NCI-H2107 treated with DMSO at 0.1 percent for 48 hours (cell line): ENCODE data around the gene INPP5J.
A peak's percentile ranks its signal among the peaks of the same experiment; 100 is the strongest.
"Not testable (repeated sequence)": the region's sequence is repeated elsewhere in the genome, so short reads cannot be mapped to it uniquely, and the experiment has no call there.

ENCODE experiments used
- DNase-seq: peaks from one replicate; lab custom pipeline; 2025; ENCODE audit not compliant: unreplicated experiment; lab: John Stamatoyannopoulos, UW

Gene INPP5J

DNA sequence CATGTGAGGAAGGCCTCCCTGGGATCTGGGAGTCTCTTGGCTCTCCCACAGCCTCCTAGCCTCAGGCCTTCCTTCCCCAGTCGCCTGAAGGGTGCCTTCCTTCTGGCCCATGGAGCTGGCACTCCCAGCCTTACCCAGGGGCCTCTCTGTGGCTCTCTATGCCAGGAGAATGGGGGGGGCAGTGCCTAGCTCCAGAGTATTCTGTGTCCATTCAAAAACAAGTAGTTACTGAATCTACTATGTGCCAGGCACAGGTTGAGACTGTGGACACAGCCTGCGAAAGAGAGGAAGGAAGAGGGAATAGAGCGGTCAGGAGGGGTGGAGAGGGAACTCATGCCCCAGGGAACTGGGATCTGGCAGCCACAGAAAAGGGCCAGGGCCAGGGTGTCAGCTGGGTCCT lies 20.3 kb downstream of the INPP5J start:
- DNase-seq, result no peak

DNA sequence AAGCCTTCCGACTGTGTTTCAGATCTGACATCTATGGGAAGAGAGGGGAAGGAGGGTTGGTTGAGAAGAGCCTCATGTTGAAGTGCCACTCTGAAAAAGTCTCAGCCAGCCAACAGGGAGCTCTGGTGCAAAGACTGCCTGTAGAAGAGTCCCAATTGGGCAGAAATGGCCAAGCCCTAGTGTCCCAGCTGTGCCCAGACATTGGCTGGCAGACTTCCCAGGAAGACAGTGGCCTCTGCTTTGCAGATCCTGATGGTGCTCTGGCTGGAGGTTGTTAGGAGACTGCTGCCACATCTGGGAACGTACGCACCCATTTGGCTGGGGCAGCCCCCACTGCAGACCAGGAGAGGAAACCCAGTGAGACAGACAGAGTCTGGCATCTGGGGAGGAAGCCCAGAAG lies 20.8 kb downstream of the INPP5J start:
- no peak for DNase-seq

DNA sequence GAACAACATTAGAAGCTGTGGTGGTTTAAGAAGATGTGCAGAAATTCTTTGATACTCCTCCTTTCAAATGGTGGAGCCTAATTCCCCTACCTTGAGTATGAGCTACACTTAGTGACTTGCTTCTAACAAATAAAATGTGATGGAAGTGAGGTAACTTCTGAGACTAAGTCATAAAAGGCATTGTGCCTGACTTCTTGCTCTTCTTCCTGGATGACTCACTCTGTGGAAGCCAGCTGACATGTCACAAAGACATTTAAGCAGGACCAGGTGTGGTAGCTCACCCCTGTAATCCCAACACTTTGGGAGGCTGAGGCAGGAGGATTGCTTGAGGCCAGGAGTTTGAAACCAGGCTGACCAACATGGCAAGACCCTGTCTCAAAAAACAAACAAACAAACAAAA lies 21.5 kb downstream of the INPP5J start:
- no peak for DNase-seq

DNA sequence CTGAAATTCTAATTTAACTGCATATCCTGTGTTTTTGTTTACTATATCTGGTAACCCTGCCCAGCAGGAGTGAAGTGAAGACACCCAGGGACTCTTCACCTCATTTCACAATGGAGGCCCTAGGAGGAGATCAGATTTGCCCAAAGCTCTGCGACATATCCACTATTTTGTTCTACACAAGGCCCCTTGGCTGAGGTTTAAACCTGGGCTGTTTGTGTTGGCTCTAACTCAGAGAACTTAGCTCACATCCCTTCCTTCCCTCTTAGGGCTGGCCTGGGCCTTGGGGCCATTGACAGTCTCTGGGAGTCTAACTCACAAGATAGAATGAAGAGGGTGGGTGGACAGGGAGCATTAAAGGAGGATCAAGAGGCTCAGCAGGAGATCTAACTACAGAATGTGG lies 25.7 kb downstream of the INPP5J start:
- DNase-seq, result no peak

DNA sequence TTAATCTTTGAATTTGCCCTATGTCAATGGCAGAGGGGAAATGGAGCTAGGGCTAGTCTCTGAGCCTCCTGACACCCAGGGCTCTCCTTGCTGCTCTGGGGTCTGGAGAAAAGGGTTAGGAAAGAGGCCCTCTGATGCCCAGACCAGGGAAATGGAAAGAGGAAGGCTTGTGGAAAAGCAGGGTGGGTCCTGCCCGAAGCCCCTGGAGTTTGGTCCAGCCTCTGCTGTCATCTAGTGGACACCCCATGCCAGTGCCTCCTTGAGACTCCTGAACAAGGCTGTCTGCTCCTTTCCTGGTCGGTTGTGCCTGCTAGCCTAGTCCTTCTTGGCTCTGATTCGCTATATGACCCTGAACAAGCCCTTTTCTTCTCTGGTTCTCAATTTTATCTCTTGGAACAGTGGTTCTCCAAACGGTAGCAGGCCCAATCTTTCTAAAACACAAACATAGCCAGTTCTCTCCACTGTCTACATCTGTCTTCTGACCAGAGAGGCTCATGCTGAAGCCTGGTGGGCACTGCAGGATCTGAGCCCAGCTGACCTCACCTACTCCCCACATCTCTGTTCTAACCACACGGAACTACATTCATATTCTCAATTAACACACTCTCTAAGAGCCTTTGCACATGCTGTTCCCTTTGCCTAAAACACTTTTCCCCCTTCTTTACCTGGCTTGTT lies 26.3 kb downstream of the INPP5J start:
- peak; percentile 61 for DNase-seq

DNA sequence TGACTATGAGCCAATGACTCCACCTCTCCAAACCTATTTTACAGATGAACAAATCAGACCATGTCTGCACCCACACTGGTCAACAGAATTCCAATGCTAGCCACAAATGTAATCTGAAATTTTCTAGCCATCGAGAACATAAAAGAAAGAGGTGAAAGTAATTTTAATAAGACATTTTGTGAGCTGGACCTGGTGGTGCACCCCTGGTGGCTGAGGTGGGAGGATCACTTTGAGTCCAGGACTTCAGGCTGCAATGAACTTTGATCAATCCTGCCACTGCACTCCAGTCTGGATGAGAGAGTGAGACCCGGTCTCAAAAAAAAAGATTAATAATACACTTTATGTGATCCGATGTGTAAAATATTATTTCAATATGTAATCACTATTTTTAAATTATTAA lies 27.8 kb downstream of the INPP5J start:
- no peak for DNase-seq

DNA sequence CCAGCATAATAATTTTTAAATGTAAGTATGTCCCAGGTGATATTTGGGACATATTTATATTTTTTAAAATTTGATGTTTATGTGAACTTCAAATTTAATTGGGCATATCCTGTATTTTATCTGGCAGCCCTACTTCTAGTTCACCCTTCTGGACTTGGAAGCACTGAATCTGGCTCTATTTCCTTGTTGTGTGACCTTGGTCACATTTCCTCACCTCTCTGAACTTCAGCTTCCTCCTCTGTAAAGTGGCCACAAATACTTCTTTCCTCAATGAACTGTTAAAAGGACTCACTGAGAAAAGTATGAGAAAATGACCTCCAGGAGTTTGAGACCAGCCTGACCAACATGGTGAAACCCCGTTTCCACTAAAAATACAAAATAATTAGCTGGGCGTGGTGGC lies 29.1 kb downstream of the INPP5J start:
- DNase-seq, result no peak

DNA sequence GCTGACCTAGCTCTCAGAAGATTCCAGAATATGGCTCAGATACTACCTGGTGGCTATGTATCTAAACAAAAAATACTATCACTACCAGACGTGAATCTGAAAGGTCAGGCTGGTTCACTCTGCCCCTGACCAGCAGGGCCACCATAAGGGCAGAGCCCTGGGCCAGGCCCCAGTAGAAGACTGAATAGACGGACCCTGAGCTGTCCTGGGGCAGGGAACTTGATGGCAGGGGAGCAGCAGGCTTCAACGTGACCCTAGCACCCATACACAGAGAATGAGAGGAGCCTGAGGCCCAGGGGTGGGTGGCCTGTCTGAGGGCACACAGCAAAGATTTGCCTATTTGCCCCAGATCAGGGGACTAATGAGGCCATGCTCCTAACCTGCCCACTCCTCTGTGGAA lies 30.6 kb downstream of the INPP5J start:
- DNase-seq, result no peak

DNA sequence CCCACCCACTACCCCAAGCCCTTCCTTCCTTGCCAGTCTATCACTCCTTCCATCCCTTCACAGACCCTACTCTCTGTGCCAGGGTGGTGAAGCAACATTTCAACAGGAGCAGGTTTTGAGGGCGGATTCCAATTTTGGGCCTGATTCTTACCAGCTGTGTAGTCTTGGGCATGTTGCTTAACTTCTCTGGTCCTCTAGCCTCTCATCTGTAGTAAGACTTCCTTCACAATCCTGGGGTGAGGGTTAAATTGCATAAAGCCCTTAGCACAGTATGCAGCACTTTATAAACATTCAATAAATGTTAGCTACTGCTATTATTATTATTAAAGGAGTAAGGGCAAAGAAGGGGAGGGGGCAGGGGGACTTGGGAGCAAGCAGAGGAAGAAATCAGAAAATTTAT lies 32.2 kb downstream of the INPP5J start:
- DNase-seq, result no peak

DNA sequence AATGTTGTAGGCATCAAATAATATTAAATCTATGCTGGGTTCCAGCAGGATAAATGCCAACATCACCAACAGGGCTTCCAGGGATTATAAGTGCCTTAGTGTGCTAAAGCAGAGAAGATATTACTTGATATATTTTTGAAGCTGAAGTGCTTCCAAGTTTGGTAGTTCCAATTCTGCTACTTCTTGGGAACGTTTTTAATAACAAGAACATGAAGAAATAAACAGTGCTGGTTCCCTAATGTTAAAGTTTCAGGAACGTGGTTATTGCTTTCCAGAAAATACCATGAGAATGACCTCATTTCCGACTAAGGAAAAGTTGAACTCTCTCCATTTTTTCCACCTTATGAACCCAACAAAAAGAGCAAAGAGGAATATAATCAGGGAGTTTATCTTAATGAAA lies 32.7 kb downstream of the INPP5J start:
- no peak for DNase-seq

DNA sequence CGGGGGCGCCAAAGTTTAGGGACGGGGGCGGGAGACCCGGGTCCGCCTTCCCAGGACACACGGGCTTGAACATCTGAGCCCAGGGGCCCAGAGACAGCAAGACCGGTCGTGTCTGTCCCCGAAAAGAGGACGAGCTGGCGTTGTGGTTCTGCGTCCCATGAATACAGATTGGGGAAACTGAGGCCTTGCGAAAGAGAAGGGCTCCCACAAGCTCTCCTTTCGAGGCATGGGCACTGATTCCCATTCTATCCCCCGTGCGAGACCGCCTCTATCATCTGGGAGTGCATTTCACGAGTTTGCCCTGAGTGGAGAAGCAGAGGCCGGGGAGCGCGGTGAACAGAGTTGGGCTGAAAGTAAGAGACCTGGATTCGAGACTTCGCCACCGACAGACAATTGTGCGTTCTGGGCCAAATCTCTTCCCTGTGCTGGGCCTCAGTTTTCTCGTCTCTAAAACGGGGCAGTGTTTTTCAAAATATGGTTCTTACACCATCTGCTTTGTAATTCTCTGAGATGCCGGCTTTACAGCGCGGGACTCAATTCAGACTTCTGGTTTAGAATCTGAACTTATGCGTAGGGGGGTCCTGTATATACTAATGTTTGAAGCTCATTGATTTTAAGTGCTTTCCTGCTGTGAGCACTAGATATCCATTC lies 37.7 kb downstream of the INPP5J start:
- DNase-seq, result no peak

DNA sequence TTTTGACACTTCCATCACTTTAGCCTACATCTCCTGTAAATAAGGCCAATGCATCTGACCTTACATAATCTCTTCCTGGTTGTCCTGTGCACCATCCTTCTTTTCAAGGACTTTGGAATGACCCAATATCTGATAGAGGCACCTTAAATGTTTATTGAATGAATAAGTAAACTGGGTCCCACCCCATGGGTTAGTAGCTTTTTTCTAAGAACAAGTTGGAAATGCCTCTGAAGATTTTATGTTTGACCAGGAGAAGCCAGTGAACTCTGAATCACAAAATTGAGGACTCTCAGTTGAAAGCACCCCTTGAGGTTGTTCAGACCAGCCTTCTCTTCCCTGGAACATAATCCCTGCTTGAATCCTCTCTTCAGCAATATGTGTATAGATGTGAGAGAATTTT lies 38.6 kb downstream of the INPP5J start:
- DNase-seq, result no peak

DNA sequence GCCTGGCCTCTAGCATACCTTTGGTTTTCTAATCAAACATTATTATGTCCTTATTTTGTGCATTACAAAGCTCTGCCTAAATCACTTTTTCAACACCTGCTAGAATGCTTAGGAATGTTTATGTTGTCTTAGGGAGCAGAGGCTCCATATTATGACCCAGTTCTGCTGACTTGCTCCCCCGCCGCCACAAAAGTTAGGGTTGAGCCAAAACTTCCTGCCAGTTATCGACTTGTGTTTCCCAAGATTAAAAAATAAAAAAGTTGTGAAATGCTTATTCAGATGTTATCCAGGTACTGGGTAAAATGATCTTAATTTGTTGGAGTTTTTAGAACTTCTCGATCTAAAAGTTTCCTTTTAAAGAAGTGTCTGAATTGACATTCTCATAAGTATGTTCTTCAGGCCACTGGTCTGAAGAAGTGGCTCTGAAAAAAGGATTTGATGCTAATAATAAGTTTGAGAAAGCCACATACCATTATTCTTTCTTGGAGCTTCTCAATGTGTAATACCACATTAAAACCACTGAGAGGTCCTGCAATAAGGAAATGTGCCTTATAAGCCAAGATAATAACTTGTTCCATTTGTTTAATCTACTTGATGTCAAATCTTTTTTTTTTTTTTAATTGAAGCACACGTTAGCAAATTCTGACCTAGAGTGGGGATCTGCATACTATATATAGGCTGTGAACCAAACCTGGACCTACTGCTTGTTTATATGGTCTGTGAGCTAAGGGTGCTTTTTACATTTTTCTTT lies 39.4 kb downstream of the INPP5J start:
- no peak for DNase-seq

DNA sequence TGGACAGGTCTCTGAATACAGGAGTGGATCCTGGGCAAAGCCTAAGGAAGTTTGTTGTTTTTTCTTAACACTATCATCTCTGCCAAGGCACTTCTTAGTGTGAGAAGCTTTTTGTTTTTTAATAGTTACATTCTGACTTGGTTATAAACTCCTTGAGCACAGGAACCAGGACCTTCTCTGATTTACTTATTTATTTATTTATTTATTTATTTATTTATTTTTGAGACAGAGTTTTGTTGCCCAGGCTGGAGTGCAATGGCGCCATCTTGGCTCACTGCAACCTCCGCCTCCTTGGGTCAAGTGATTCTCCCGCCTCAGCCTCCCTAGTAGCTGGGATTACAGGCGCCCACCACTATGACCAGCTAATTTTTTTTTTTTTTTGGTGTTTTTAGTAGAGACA lies 48.2 kb downstream of the INPP5J start:
- DNase-seq, result no peak

DNA sequence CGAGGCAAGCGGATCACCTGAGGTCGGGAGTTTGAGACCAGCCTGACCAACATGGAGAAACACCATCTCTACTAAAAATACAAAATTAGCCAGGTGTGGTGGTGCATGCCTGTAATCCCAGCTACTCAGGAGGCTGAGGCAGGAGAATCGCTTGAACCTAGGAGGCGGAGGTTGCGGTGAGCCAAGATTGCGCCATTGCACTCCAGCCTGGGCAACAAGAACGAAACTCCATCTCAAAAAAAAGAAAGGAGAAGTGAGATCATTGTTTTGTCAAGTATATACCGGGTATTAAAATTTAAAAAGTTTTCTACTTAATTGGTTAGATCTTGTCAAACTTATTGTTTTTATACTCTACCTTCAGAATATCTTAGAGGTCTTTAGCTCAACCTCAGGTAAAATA lies 49.0 kb downstream of the INPP5J start:
- not testable (repeated sequence) for DNase-seq

DNA sequence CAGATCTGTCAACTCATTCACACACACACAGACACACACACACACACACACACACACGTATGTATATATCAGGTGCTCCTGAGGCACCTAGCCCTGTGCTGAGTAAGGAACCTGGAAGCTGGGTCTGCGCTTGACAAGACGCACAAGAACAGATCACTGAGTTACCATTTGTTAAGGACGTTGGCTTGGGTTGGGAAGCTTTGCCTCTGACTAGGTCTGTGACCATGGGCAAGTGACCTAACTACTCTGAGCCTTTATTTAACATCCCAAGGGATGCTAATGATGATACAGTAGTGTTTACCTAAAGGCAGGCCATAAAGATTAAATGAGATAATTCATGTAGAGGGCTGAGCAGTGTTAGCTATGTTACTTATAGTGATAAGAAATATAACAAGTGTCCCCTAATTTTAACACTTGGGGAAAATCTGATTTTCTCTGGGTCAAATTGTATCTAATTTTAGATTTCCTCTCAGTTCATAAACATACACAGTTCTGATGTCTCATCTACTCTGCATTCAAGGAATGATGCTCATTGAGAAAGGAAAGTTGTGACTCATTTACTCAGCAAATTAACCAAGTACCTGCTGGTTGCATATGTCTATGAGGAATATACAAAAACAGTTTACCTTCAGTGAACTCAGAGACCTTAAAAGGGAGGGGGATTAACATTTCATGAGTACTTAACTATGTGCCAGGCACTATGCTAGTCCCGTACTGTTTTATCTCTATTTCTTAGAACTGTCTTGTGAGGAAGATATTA lies 50.8 kb downstream of the INPP5J start:
- DNase-seq, result no peak

DNA sequence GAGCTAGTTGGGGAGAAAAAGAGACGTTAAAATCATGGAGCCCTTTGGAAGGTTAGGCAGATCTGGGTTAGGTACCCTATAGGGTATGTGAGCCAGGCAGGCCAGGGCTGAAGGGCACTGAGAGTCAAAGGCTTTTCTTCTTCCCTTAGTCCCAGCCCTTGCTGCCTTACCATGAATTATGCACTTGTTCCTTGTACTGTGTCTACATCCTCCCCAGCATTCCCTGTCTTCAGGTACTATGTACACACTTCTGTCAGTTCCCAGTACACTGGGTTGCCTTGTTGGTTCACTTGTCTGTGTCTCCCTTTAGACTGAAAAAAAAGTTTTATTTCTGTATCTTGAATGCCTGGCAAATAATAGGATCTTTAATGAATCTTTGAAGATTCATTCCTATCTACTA lies 54.2 kb downstream of the INPP5J start:
- no peak for DNase-seq

DNA sequence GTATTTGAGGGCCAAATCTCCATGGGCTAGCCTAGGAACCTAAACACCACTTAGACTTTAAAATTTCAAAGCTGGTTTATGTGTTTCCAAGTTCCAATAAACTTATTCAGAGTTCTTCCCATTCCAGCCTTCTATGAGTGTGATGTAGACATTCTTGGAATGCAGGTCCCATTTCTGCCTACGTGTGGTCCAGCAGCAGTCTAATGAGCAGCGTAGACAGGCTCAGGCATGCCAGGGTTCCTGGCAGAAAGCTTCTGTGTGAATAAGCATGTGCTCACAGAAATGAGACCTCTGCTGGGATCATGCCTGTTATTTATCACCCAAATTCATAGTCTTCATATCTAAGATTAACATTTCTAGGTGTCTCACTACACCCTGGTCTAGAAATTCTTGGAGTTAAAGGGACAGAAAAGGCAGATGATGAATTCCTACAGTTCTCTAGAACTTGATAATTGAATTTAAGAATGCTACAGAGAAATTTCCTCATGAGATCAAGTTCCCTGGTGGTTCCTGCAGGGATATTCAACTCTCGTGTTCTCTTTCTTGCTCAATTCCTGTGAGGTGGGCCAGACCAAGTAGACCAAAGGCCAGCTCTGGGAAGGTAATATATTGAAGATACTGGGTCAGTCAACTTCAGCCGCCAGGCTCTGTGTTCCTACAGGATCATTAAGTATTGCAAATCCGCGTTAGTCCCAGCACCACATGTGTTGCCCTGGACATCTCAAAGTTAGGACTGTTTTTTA lies 54.8 kb downstream of the INPP5J start:
- no peak for DNase-seq

DNA sequence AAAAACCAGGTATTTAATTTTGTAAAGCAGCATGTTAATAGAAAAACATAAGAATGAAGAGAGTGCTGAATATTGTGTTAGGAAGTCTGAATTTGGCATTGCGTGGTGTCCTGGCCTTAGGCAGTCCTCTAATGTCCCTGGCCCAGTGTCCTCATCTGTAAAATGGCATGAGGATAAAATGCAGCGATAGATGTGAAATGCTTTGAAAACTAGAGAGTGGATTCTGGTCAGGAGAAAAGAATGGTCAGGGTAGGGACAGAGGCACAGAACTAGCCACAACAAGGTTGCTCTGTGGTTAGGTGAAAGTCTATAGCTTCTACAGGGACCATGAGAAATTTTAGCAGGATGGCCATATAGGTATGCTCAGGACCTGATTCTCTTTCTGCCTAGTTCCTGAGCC lies 56.1 kb downstream of the INPP5J start:
- DNase-seq, result no peak

DNA sequence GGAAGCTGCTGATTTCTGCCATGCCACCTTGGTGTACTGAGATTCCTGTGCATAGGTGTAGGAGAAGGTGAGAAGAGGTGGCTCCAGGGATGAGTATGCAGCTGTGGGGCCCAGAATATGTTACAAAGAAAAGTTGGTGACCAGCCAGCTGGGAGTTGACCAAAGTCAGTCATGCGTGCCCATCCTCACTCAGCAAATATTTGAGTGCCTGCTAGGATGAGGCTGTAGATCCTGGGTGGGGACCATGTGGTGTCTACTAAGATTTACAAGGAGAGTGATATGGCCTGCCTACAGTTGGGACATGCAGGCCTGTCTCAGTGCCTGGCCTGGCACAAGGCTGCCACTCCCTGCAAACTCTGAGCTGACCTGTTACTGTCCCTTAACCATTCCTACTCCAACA lies 56.6 kb downstream of the INPP5J start:
- DNase-seq, result no peak

DNA sequence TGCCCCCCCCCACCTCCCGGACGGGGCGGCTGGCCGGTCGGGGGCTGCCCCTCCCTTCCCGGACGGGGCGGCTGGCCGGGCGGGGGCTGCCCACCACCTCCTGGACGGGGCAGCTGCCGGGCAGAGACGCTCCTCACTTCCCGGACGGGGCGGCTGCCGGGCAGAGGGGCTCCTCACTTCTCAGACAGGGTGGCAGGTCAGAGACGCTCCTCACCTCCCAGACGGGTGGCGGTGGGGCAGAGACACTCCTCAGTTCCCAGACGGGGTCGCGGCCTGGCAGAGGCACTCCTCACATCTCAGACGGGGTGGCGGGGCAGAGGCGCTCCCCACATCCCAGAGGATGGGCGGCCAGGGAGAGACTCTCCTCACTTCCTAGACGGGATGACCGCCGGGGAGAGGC lies 61.2 kb downstream of the INPP5J start:
- no peak for DNase-seq
